Neuronal stem cell (in vitro differentiated cells): ENCODE results near the gene TRIM58.

Source experiments
- DNase-seq: peaks from one replicate; pipeline ENCODE4 v3.0.0-alpha.2; 2013; ENCODE audit warnings: low spot score
- H2AFZ ChIP-seq: one replicate; pipeline ENCODE4 v1.6.1; 2013; ENCODE audit warnings: mild to moderate bottlenecking, low read length, inconsistent platforms
- H2AK5ac ChIP-seq: 2 replicates; pipeline ENCODE4 v1.6.1; 2013; ENCODE audit warnings: low read depth, mild to moderate bottlenecking, inconsistent platforms, low read length, moderate library complexity, mixed read lengths
- H2BK120ac ChIP-seq: 2 replicates; pipeline ENCODE4 v1.6.1; 2013; ENCODE audit warnings: low read depth, mild to moderate bottlenecking, inconsistent platforms, low read length, moderate library complexity, mixed read lengths
- H2BK12ac ChIP-seq: one replicate; pipeline ENCODE4 v1.6.1; 2013; ENCODE audit warnings: low read length, inconsistent platforms
- H2BK15ac ChIP-seq: 2 replicates; pipeline ENCODE4 v1.6.1; 2013; ENCODE audit warnings: mild to moderate bottlenecking, low read length, inconsistent platforms, mixed read lengths
- H2BK5ac ChIP-seq: one replicate; pipeline ENCODE4 v1.6.1; 2013; ENCODE audit warnings: inconsistent platforms, mild to moderate bottlenecking, low read length, moderate library complexity
- H3K14ac ChIP-seq: one replicate; pipeline ENCODE4 v1.6.1; 2013; ENCODE audit warnings: low read length, inconsistent platforms
- H3K18ac ChIP-seq: 2 replicates; pipeline ENCODE4 v1.6.1; 2013; ENCODE audit warnings: low read length, inconsistent platforms
- H3K23ac ChIP-seq: 2 replicates; pipeline ENCODE4 v1.6.1; 2013; ENCODE audit warnings: low read depth, mild to moderate bottlenecking, mixed read lengths, low read length, inconsistent platforms; ENCODE audit not compliant: poor library complexity
- H3K27ac ChIP-seq: replicated peaks from 3 replicates; pipeline ENCODE4 v1.5.1; 2013; ENCODE audit warnings: low read length, inconsistent platforms
- H3K27me3 ChIP-seq, 3 experiments: 2 replicates each; pipeline ENCODE4 v1.6.1; 2013; ENCODE audit warnings: low read length in 3 of 3, mild to moderate bottlenecking in 2 of 3, inconsistent platforms in 1 of 3, low read depth in 1 of 3, mixed read lengths in 1 of 3, moderate library complexity in 1 of 3; ENCODE audit not compliant: control insufficient read depth in 3 of 3, insufficient read depth in 3 of 3
- H3K36me3 ChIP-seq, 2 donors: replicated peaks in 1 of 2; 2 replicates each; pipeline ENCODE4 v1.6.1; 2013; ENCODE audit warnings: low read length in 2 of 2; ENCODE audit not compliant: control insufficient read depth in 2 of 2, insufficient read depth in 2 of 2
- H3K4ac ChIP-seq: 2 replicates; pipeline ENCODE4 v1.6.1; 2013; ENCODE audit warnings: inconsistent platforms, mild to moderate bottlenecking, low read length, moderate library complexity
- H3K4me1 ChIP-seq, 2 donors: 1 replicate in 1 of 2; 2 replicates in 1 of 2; pipeline ENCODE4 v1.6.1; 2013; ENCODE audit warnings: low read length in 2 of 2, low read depth in 1 of 2; ENCODE audit not compliant: control insufficient read depth in 2 of 2, insufficient read depth in 1 of 2
- H3K4me2 ChIP-seq: one replicate; pipeline ENCODE4 v1.6.1; 2013; ENCODE audit warnings: mild to moderate bottlenecking, low read length, inconsistent platforms; ENCODE audit not compliant: insufficient read depth, poor library complexity, severe bottlenecking
- H3K4me3 ChIP-seq, 2 donors: 2 replicates each; pipeline ENCODE4 v1.5.1; 2013; ENCODE audit warnings: low read length in 2 of 2, mild to moderate bottlenecking in 2 of 2, inconsistent platforms in 1 of 2, moderate library complexity in 1 of 2
- H3K79me1 ChIP-seq: one replicate; pipeline ENCODE4 v1.6.1; 2013; ENCODE audit warnings: low read depth, mild to moderate bottlenecking, inconsistent platforms, low read length, moderate library complexity
- H3K9ac ChIP-seq: one replicate; pipeline ENCODE4 v1.6.1; 2013; ENCODE audit warnings: mild to moderate bottlenecking, low read depth, low read length, inconsistent platforms; ENCODE audit not compliant: poor library complexity
- H3K9me3 ChIP-seq, 2 donors: replicated peaks in 1 of 2; 2 replicates each; pipeline versions ENCODE3 to v1.6.1; 2013; ENCODE audit warnings: low read length in 2 of 2, mild to moderate bottlenecking in 2 of 2, inconsistent platforms in 1 of 2, low read depth in 1 of 2, mixed read lengths in 1 of 2, moderate library complexity in 1 of 2; ENCODE audit not compliant: control insufficient read depth in 2 of 2, insufficient read depth in 1 of 2
- H4K8ac ChIP-seq: one replicate; pipeline ENCODE4 v1.6.1; 2013; ENCODE audit warnings: low read depth, mild to moderate bottlenecking, inconsistent platforms, low read length, moderate library complexity
- H4K91ac ChIP-seq: one replicate; pipeline ENCODE4 v1.6.1; 2013; ENCODE audit warnings: low read length, low read depth, mild to moderate bottlenecking, inconsistent platforms; ENCODE audit not compliant: poor library complexity
- WGBS, 2 donors: extraction: QIAGEN DNeasy Blood & Tissue Kit; methylation state at CpG; one replicate each; pipeline ENCODE4 v1.1.7; 2013; ENCODE audit warnings: missing lambda C conversion rate in 2 of 2, mixed read lengths in 1 of 2; ENCODE audit not compliant: insufficient read length in 2 of 2, insufficient replicate concordance in 1 of 2; ENCODE audit errors: extremely low coverage in 2 of 2; 5-methylcytosine and 5-hydroxymethylcytosine counted together

Gene TRIM58

GRCh38 chr1:247848346-247848745, 8.6 kb upstream of the TRIM58 start:
- Histone ChIP-seq H2BK12ac (no peak overlapping the region), H2BK5ac (no peak overlapping the region), H3K79me1 (no peaks in the 10 kb centered on the region), H3K27ac (no peak overlapping the region), H3K9ac (no peak overlapping the region), H2BK15ac (no peak overlapping the region), H3K4me3 (no peak overlapping the region), H3K4ac (no peak overlapping the region), H4K8ac (no peak overlapping the region), H3K4me2 (no peak overlapping the region), H3K14ac (no peak overlapping the region), H4K91ac (no peak overlapping the region), H3K18ac (no peak overlapping the region), H3K23ac (no peak overlapping the region), H2AK5ac (no peak overlapping the region), H2BK120ac (no peak overlapping the region), H2AFZ (no peak overlapping the region), H3K27me3 (no peaks in the 10 kb centered on the region), H3K4me1 (no peaks in the 10 kb centered on the region), H3K36me3 (no peaks in the 10 kb centered on the region), H3K9me3 (no peaks in the 10 kb centered on the region)
- WGBS, 2 donors: no CpG with 5 or more reads among the region's 7 CpGs
- no peak for DNase-seq

GRCh38 chr1:247849616-247850015, 7.4 kb upstream of the TRIM58 start:
- Histone ChIP-seq H3K27ac (no peak overlapping the region), H4K8ac (no peak overlapping the region)

GRCh38 chr1:247854899-247855545, 2.0 kb upstream of the TRIM58 start:
- no CpG with 5 or more reads among the region's 14 CpGs for WGBS, 2 donors
- Histone ChIP-seq H3K9me3 (no peaks in the 10 kb centered on the region), H3K9ac (no peak overlapping the region), H3K4me3 (no peak overlapping the region), H3K27me3 (peaks cover 0 to 8% (median 0%) of the 10 kb centered on the region in 3 experiments), H2BK15ac (no peak overlapping the region), H3K14ac (no peak overlapping the region), H3K4me2 (no peak overlapping the region), H3K27ac (no peak overlapping the region), H3K23ac (no peak overlapping the region), H3K4ac (no peak overlapping the region), H3K79me1 (no peaks in the 10 kb centered on the region), H4K91ac (no peak overlapping the region), H3K4me1 (no peaks in the 10 kb centered on the region), H4K8ac (no peak overlapping the region), H3K36me3 (no peaks in the 10 kb centered on the region), H2AK5ac (no peak overlapping the region), H2BK120ac (no peak overlapping the region), H2AFZ (no peak overlapping the region), H2BK5ac (no peak overlapping the region), H3K18ac (no peak overlapping the region), H2BK12ac (no peak overlapping the region)
- DNase-seq: no peak

More at GRCh38 chr1:247849616-247850015, 7.4 kb upstream of the TRIM58 start:
- Histone ChIP-seq H3K4me2 (no peak overlapping the region), H3K23ac (no peak overlapping the region), H2BK120ac (no peak overlapping the region), H3K18ac (no peak overlapping the region), H3K36me3 (no peaks in the 10 kb centered on the region), H3K4me3 (no peak overlapping the region), H2BK15ac (no peak overlapping the region), H4K91ac (no peak overlapping the region), H3K14ac (no peak overlapping the region), H2AK5ac (no peak overlapping the region), H2BK12ac (no peak overlapping the region), H2BK5ac (no peak overlapping the region), H3K9me3 (no peaks in the 10 kb centered on the region), H3K4me1 (no peaks in the 10 kb centered on the region), H3K9ac (no peak overlapping the region), H3K27me3 (no peaks in the 10 kb centered on the region), H3K79me1 (no peaks in the 10 kb centered on the region), H2AFZ (no peak overlapping the region), H3K4ac (no peak overlapping the region)
- DNase-seq: no peak
- WGBS, 2 donors: no CpG with 5 or more reads among the region's 1 CpG

- H4K91ac ChIP-seq: no peak overlapping the region
- no peaks in the 10 kb centered on the region for H3K4me1 ChIP-seq
- H3K18ac ChIP-seq: no peak overlapping the region
- no peaks in the 10 kb centered on the region for H3K79me1 ChIP-seq
- no peak overlapping the region for H2BK15ac ChIP-seq
- H3K27me3 ChIP-seq: peaks cover 0 to 8% (median 0%) of the 10 kb centered on the region in 3 experiments
- H3K27ac ChIP-seq: no peak overlapping the region
- no peak for DNase-seq
- no peak overlapping the region for H2AFZ ChIP-seq
- no peak overlapping the region for H3K14ac ChIP-seq
- no peak overlapping the region for H3K9ac ChIP-seq
- H3K23ac ChIP-seq: no peak overlapping the region
- WGBS, 2 donors: no CpG with 5 or more reads among the region's 4 CpGs
- no peak overlapping the region for H3K4me2 ChIP-seq
- no peak overlapping the region for H2BK120ac ChIP-seq
- no peak overlapping the region for H3K4ac ChIP-seq
- no peak overlapping the region for H2AK5ac ChIP-seq
- H3K9me3 ChIP-seq: no peaks in the 10 kb centered on the region
- H4K8ac ChIP-seq: no peak overlapping the region
- no peak overlapping the region for H2BK5ac ChIP-seq
- H2BK12ac ChIP-seq: no peak overlapping the region
- no peak overlapping the region for H3K4me3 ChIP-seq
- no peaks in the 10 kb centered on the region for H3K36me3 ChIP-seq
Measured at GRCh38 chr1:247855911-247856310, 1.1 kb upstream of the TRIM58 start.
